Testis (tissue), 5 donors: Measurements from ENCODE around the gene GLDC. TPM values are rescaled to one million over a fixed set of nuclear protein-coding genes. Genes with fewer than 3 reads are reported as not detected.
"Not testable (repeated sequence)": the region's sequence is repeated elsewhere in the genome, so short reads cannot be mapped to it uniquely, and the experiment has no call there.

ENCODE experiments used
- DNase-seq: peaks from one replicate; pipeline ENCODE4 v3.0.0-alpha.2; 2019
- H3K27ac ChIP-seq, 2 donors: fragments of 200-600 bp; sonication (generic); one replicate each; pipeline ENCODE4 v1.5.1; 2019
- H3K27me3 ChIP-seq: fragments of 200-600 bp; sonication (generic); one replicate; pipeline ENCODE4 v1.5.1; 2019
- H3K36me3 ChIP-seq: fragments of 200-600 bp; sonication (generic); one replicate; pipeline ENCODE4 v1.5.1; 2017; ENCODE audit warnings: low read depth; ENCODE audit errors: missing control alignments
- H3K4me1 ChIP-seq: fragments of 200-600 bp; sonication (generic); one replicate; pipeline ENCODE4 v1.5.1; 2019
- H3K4me3 ChIP-seq, 2 donors: fragments of 200-600 bp; sonication (generic); one replicate each; pipeline ENCODE4 v1.5.1; 2017 to 2019
- H3K9me3 ChIP-seq: fragments of 200-600 bp; sonication (generic); one replicate; pipeline ENCODE4 v1.5.1; 2017
- CTCF ChIP-seq, 3 experiments: fragments of 450-650 bp in 2 of 3; fragments of 200-600 bp in 1 of 3; sonication (generic) in 1 of 3; IDR thresholded peaks; one replicate each; pipeline ENCODE4 v1.5.1; 2016 to 2019; ENCODE audit warnings: antibody characterized with exemption in 3 of 3, mild to moderate bottlenecking in 2 of 3, moderate library complexity in 1 of 3
- POLR2A ChIP-seq: fragments of 450-650 bp; IDR thresholded peaks from one replicate; pipeline ENCODE4 v1.6.1; 2017; ENCODE audit warnings: antibody characterized with exemption, mild to moderate bottlenecking, moderate library complexity
- WGBS, 2 donors: methylation state at CpG; one replicate each; pipeline ENCODE4 v1.1.5; 2018; 5-methylcytosine and 5-hydroxymethylcytosine counted together
- intact Hi-C: fragments of 100-400 bp; cut with DNase I; formaldehyde crosslinking; loops from one replicate; pipeline ENCODE4 v1.15.1; 2023; ENCODE audit warnings: low total_unique reads
- long read RNA-seq, 2 donors: transcript quantifications; one replicate each; lab custom pipeline, GENCODE V29; 2026
- polyA plus RNA-seq: library from polyadenylated mRNA; stranded (reverse); fragments of 350-450 nt; fragmentation: Illumina TruSeq; extraction: RNeasy Lipid Tissue Mini Kit (QIAGEN cat#74804); gene quantifications from one replicate; pipeline ENCODE4 v1.2.3, GENCODE V29; 2014; ENCODE audit warnings: low read depth, low replicate concordance; ENCODE audit not compliant: insufficient read depth
- total RNA-seq, 2 donors: library from RNA; depleted of rRNA; stranded (reverse); fragments of >200 nt; gene quantifications; one replicate each; pipeline ENCODE4 v1.2.3, GENCODE V29; 2016

Gene GLDC
- 10 to 100 TPM; 11.4 to 12.3 TPM for total RNA-seq
- polyA plus RNA-seq, result 12.2 TPM
- long read RNA-seq, donor 1, partial matches to known transcripts, result 0 of 5 reads
- long read RNA-seq, donor 1, other reads (novel, unspliced or antisense), result 0 of 5 reads
- long read RNA-seq, donor 2, partial matches to known transcripts, result 0 of 5 reads
- long read RNA-seq, donor 2, other reads (novel, unspliced or antisense), result 0 of 5 reads

- 2% methylated on average over 13 to 33 of the region's 68 CpGs for WGBS, 2 donors
- no peaks in the 10 kb centered on the region for H3K27me3 ChIP-seq
- H3K4me1 ChIP-seq, result no peaks in the 10 kb centered on the region
- no peaks in the 10 kb centered on the region for H3K36me3 ChIP-seq
- intact Hi-C loops, result no loop called here
- no peak within 1 kb of the TSS for H3K27ac ChIP-seq
- peak within 1 kb of the TSS; percentile 40 for H3K4me3 ChIP-seq
- TF ChIP-seq POLR2A, result no peak
- no peak for TF ChIP-seq CTCF (IDR thresholded peaks at IDR 0.05)
- peak; percentile 60 for DNase-seq
- H3K9me3 ChIP-seq, result no peaks in the 10 kb centered on the region
Observed at GRCh38 chr9:6645355-6646292, at the start of gene GLDC. Gene GLDC (minus strand): TSS chr9:6645729. CDS start chr9:6645499, 230 bp downstream.

- 77 to 78% methylated on average over 9 of the region's 9 CpGs for WGBS, 2 donors
- no peak for DNase-seq
- Histone ChIP-seq H3K27ac (no peak overlapping the region), H3K36me3 (no peaks in the 10 kb centered on the region), H3K4me3 (no peak overlapping the region), H3K9me3 (no peaks in the 10 kb centered on the region), H3K27me3 (no peaks in the 10 kb centered on the region), H3K4me1 (no peaks in the 10 kb centered on the region)
- no peak for TF ChIP-seq CTCF (IDR thresholded peaks at IDR 0.05)
- TF ChIP-seq POLR2A, result no peak
- intact Hi-C loops, result no loop called here
Observed at GRCh38 chr9:6692881-6693361, 47.4 kb upstream of the GLDC start.

- intact Hi-C loops, result no loop called here
- Histone ChIP-seq H3K36me3 (no peaks in the 10 kb centered on the region), H3K27me3 (no peaks in the 10 kb centered on the region), H3K4me1 (no peaks in the 10 kb centered on the region), H3K4me3 (no peak overlapping the region), H3K9me3 (no peaks in the 10 kb centered on the region), H3K27ac (no peak overlapping the region)
- TF ChIP-seq POLR2A, result no peak
- no peak for TF ChIP-seq CTCF (IDR thresholded peaks at IDR 0.05)
- no peak for DNase-seq
- WGBS, 2 donors, result 89 to 94% methylated on average over 6 of the region's 6 CpGs
Observed at GRCh38 chr9:6692433-6692832, 46.9 kb upstream of the GLDC start.

GRCh38 chr9:6690675-6691070, 45.1 kb upstream of the GLDC start:
- 92 to 93% methylated on average over 7 of the region's 7 CpGs for WGBS, 2 donors
- DNase-seq, intact Hi-C loops, H3K27me3 ChIP-seq, H3K9me3 ChIP-seq, H3K27ac ChIP-seq, H3K36me3 ChIP-seq, H3K4me3 ChIP-seq, H3K4me1 ChIP-seq: not testable (repeated sequence)

GRCh38 chr9:6689893-6690674, 44.6 kb upstream of the GLDC start:
- TF ChIP-seq CTCF (IDR thresholded peaks at IDR 0.05) (no peak), POLR2A (no peak)
- H3K9me3 ChIP-seq, result no peaks in the 10 kb centered on the region
- H3K36me3 ChIP-seq, result no peaks in the 10 kb centered on the region
- WGBS, 2 donors, result 75 to 76% methylated on average over 2 of the region's 2 CpGs
- no peaks in the 10 kb centered on the region for H3K27me3 ChIP-seq
- no peaks in the 10 kb centered on the region for H3K4me1 ChIP-seq
- intact Hi-C loops, result no loop called here
- no peak overlapping the region for H3K27ac ChIP-seq
- no peak for DNase-seq
- H3K4me3 ChIP-seq, result no peak overlapping the region
